Smooth muscle cell (in vitro differentiated cells): ENCODE data around the gene STH. TPM values are rescaled to one million over a fixed set of nuclear protein-coding genes. Genes with fewer than 3 reads are reported as not detected.

Source experiments
- DNase-seq: peaks from one replicate; lab custom pipeline; 2025; ENCODE audit not compliant: unreplicated experiment; lab: John Stamatoyannopoulos, UW
- H2AFZ ChIP-seq: fragments of 200-600 bp; sonication (generic); 2 replicates; pipeline ENCODE4 v1.6.0; 2016; ENCODE audit warnings: antibody characterized with exemption, low read depth, mild to moderate bottlenecking
- H3F3A ChIP-seq: fragments of 200-600 bp; sonication (generic); 2 replicates; pipeline ENCODE4 v1.6.0; 2017; ENCODE audit warnings: antibody characterized with exemption, low read depth
- H3K27ac ChIP-seq: fragments of 200-600 bp; sonication (generic); 2 replicates; pipeline ENCODE4 v1.5.1; 2016; ENCODE audit warnings: low read depth, mild to moderate bottlenecking
- H3K27me3 ChIP-seq: fragments of 200-600 bp; sonication (generic); 2 replicates; pipeline ENCODE4 v1.6.1; 2016; ENCODE audit warnings: low read depth, mild to moderate bottlenecking
- H3K36me3 ChIP-seq: fragments of 200-600 bp; sonication (generic); 2 replicates; pipeline ENCODE4 v1.5.1; 2016; ENCODE audit warnings: low read depth
- H3K4me1 ChIP-seq: fragments of 200-600 bp; sonication (generic); 2 replicates; pipeline ENCODE4 v1.5.1; 2016; ENCODE audit warnings: low read depth
- H3K4me2 ChIP-seq: fragments of 200-600 bp; sonication (generic); 2 replicates; pipeline ENCODE4 v1.6.0; 2016; ENCODE audit warnings: mild to moderate bottlenecking
- H3K4me3 ChIP-seq: fragments of 200-600 bp; sonication (generic); 2 replicates; pipeline ENCODE4 v1.5.1; 2016; ENCODE audit warnings: mild to moderate bottlenecking
- H3K79me2 ChIP-seq: fragments of 200-600 bp; sonication (generic); 2 replicates; pipeline ENCODE4 v1.6.0; 2016; ENCODE audit warnings: low read depth, mild to moderate bottlenecking
- H3K9ac ChIP-seq: fragments of 200-600 bp; sonication (generic); 2 replicates; pipeline ENCODE4 v1.6.0; 2016; ENCODE audit warnings: low read depth
- H3K9me3 ChIP-seq: fragments of 200-600 bp; sonication (generic); replicated peaks from 2 replicates; pipeline ENCODE4 v1.5.1; 2016; ENCODE audit warnings: low read depth
- H4K20me1 ChIP-seq: fragments of 200-600 bp; sonication (generic); 2 replicates; pipeline ENCODE4 v1.6.0; 2016; ENCODE audit warnings: low read depth
- CTCF ChIP-seq: fragments of 200-600 bp; sonication (generic); IDR thresholded peaks from 2 replicates; pipeline ENCODE4 v1.5.1; 2017; ENCODE audit warnings: borderline replicate concordance, mild to moderate bottlenecking, antibody characterized with exemption; ENCODE audit not compliant: insufficient read depth, poor library complexity, severe bottlenecking
- WGBS: methylation state at CpG from one replicate; pipeline ENCODE4 v1.1.7; 2016; ENCODE audit warnings: low lambda C conversion rate; 5-methylcytosine and 5-hydroxymethylcytosine counted together
- polyA plus RNA-seq: library from polyadenylated mRNA; unstranded; fragments of >200 nt; fragmentation: Nextera tagmentation; extraction: Ambion mirVana; gene quantifications from 2 replicates; pipeline ENCODE4 v1.2.1, GENCODE V29; 2016
- total RNA-seq: library from RNA; depleted of rRNA; stranded (reverse); fragments of >200 nt; gene quantifications from 2 replicates; pipeline ENCODE4 v1.2.3, GENCODE V29; 2014

The STH gene
- total and polyA plus RNA-seq, 2 experiments from 2014 or later, result not detected

- WGBS, result 91% methylated on average over 4 of the region's 4 CpGs
Measured at GRCh38 chr17:45965812-45966211, 33.2 kb upstream of the STH start.

GRCh38 chr17:45966606-45967280 is 32.3 kb upstream of the STH start:
- no peaks in the 10 kb centered on the region for H3K79me2 ChIP-seq
- H3K9me3 ChIP-seq, result no peaks in the 10 kb centered on the region
- H3K9ac ChIP-seq, result no peak overlapping the region
- no peak for DNase-seq
- 65% methylated on average over 2 of the region's 2 CpGs for WGBS
- peaks cover 7% of the 10 kb centered on the region for H3K27me3 ChIP-seq
- no peaks in the 10 kb centered on the region for H3F3A ChIP-seq
- no peak overlapping the region for H3K4me2 ChIP-seq
- no peaks in the 10 kb centered on the region for H4K20me1 ChIP-seq
- H3K27ac ChIP-seq, result no peak overlapping the region
- H3K4me3 ChIP-seq, result no peak overlapping the region
- no peaks in the 10 kb centered on the region for H3K4me1 ChIP-seq
- H2AFZ ChIP-seq, result no peak overlapping the region
- no peaks in the 10 kb centered on the region for H3K36me3 ChIP-seq
- no peak for TF ChIP-seq CTCF

More at GRCh38 chr17:45965812-45966211, 33.2 kb upstream of the STH start:
- H3K79me2 ChIP-seq, result no peaks in the 10 kb centered on the region
- no peaks in the 10 kb centered on the region for H3F3A ChIP-seq
- H3K4me2 ChIP-seq, result no peak overlapping the region
- H3K4me1 ChIP-seq, result no peaks in the 10 kb centered on the region
- peaks cover 7% of the 10 kb centered on the region for H3K27me3 ChIP-seq
- no peaks in the 10 kb centered on the region for H4K20me1 ChIP-seq
- H3K9me3 ChIP-seq, result no peaks in the 10 kb centered on the region
- no peak overlapping the region for H2AFZ ChIP-seq
- no peaks in the 10 kb centered on the region for H3K36me3 ChIP-seq
- DNase-seq, result no peak
- TF ChIP-seq CTCF, result no peak
- no peak overlapping the region for H3K27ac ChIP-seq
- no peak overlapping the region for H3K9ac ChIP-seq
- no peak overlapping the region for H3K4me3 ChIP-seq

- 98% methylated on average over 5 of the region's 5 CpGs for WGBS
- TF ChIP-seq CTCF, result no peak
Measured at GRCh38 chr17:45967378-45967777, 31.7 kb upstream of the STH start.

GRCh38 chr17:45968732-45969131 is 30.3 kb upstream of the STH start:
- Histone ChIP-seq H3K4me2 (no peak overlapping the region), H3K27ac (no peak overlapping the region), H3K36me3 (no peaks in the 10 kb centered on the region), H3K79me2 (no peaks in the 10 kb centered on the region), H4K20me1 (no peaks in the 10 kb centered on the region), H3K9me3 (no peaks in the 10 kb centered on the region), H3K9ac (no peak overlapping the region), H2AFZ (no peak overlapping the region), H3K4me1 (no peaks in the 10 kb centered on the region), H3F3A (no peaks in the 10 kb centered on the region), H3K4me3 (no peak overlapping the region), H3K27me3 (peaks cover 7% of the 10 kb centered on the region)
- 63% methylated on average over 2 of the region's 2 CpGs for WGBS
- DNase-seq, result no peak
- TF ChIP-seq CTCF, result no peak

More at GRCh38 chr17:45967378-45967777, 31.7 kb upstream of the STH start:
- no peaks in the 10 kb centered on the region for H3K4me1 ChIP-seq
- H4K20me1 ChIP-seq, result no peaks in the 10 kb centered on the region
- H2AFZ ChIP-seq, result no peak overlapping the region
- peaks cover 7% of the 10 kb centered on the region for H3K27me3 ChIP-seq
- no peak overlapping the region for H3K9ac ChIP-seq
- H3K36me3 ChIP-seq, result no peaks in the 10 kb centered on the region
- no peaks in the 10 kb centered on the region for H3K79me2 ChIP-seq
- no peak overlapping the region for H3K4me2 ChIP-seq
- H3K4me3 ChIP-seq, result no peak overlapping the region
- H3K27ac ChIP-seq, result no peak overlapping the region
- H3K9me3 ChIP-seq, result no peaks in the 10 kb centered on the region
- H3F3A ChIP-seq, result no peaks in the 10 kb centered on the region
- no peak for DNase-seq
